ENCODE results near the gene PIGR. TPM values are rescaled to one million over a fixed set of nuclear protein-coding genes. Genes with fewer than 3 reads are reported as not detected.

The PIGR gene
- polyA plus RNA-seq, 1 donor (not counting 4 experiments of a cell fraction or from before 2014, with no cell fraction given): 0.01 TPM

GRCh38 chr1:206986402-206986801 lies 40.1 kb upstream of the PIGR start:
- no peaks in the 10 kb centered on the region for H3K9me3 ChIP-seq (ENCODE audit: control insufficient read depth, low read depth, low read length)
- no peaks in the 10 kb centered on the region for H3K79me2 ChIP-seq (ENCODE audit: control insufficient read depth, insufficient read depth, low read length)
- H4K20me1 ChIP-seq (ENCODE audit: control insufficient read depth, extremely low read depth, insufficient read depth, low read length): no peaks in the 10 kb centered on the region
- dilution Hi-C loops (cut with MboI; ENCODE audit: extremely low pct_ligation_motif_present, low sequenced_read_pairs): loop anchor here (10.0 to 25.0 kb wide), 2 partner anchors 62 to 224 kb away; partner anchors contain the start of genes FCMR, IL10 and IL19
- H2AFZ ChIP-seq (ENCODE audit: control insufficient read depth, low read length): no peak overlapping the region
- H3K9me1 ChIP-seq (ENCODE audit: control insufficient read depth, extremely low read depth, insufficient read depth, low read length): no peaks in the 10 kb centered on the region
- no peaks in the 10 kb centered on the region for H3K36me3 ChIP-seq (ENCODE audit: control insufficient read depth in 2 of 2, extremely low read depth in 1 of 2, insufficient read depth in 2 of 2, low read length in 2 of 2)
- TF ChIP-seq CTCF (optimal IDR thresholded peaks at IDR 0.05 in 1 of 3, IDR thresholded peaks at IDR 0.05 in 1 of 3, conservative IDR thresholded peaks at IDR 0.05 in 1 of 3; ENCODE audit: extremely low read depth in 1 of 3, insufficient read depth in 2 of 3, low read length in 3 of 3): no peak
- no peak for TF ChIP-seq EZH2 (IDR thresholded peaks at IDR 0.05; ENCODE audit: low read length)
- no peak overlapping the region for H3K27ac ChIP-seq (ENCODE audit: control insufficient read depth, insufficient read depth, low read length)
- no peaks in the 10 kb centered on the region for H3K4me1 ChIP-seq (ENCODE audit: control insufficient read depth, extremely low read depth, insufficient read depth, low read length)
- no peaks in the 10 kb centered on the region for H3K27me3 ChIP-seq (ENCODE audit: control insufficient read depth, extremely low read depth, insufficient read depth, low read length)
- H3K9ac ChIP-seq (ENCODE audit: control insufficient read depth, extremely low read depth, insufficient read depth, low read length): no peak overlapping the region
- no peak for DNase-seq (ENCODE audit: low read depth, low spot score)
- no peak overlapping the region for H3K4me2 ChIP-seq (ENCODE audit: control insufficient read depth, extremely low read depth, insufficient read depth, low read depth, low read length)
- FAIRE-seq: no peak
- no peak overlapping the region for H3K4me3 ChIP-seq (ENCODE audit: control insufficient read depth in 2 of 3, extremely low read depth in 1 of 3, insufficient read depth in 2 of 3, low read depth in 1 of 3, low read length in 3 of 3)

GRCh38 chr1:206985162-206985749 lies 39.0 kb upstream of the PIGR start:
- no peaks in the 10 kb centered on the region for H4K20me1 ChIP-seq (ENCODE audit: control insufficient read depth, extremely low read depth, insufficient read depth, low read length)
- no peak overlapping the region for H3K4me3 ChIP-seq (ENCODE audit: control insufficient read depth in 2 of 3, extremely low read depth in 1 of 3, insufficient read depth in 2 of 3, low read depth in 1 of 3, low read length in 3 of 3)
- no peaks in the 10 kb centered on the region for H3K36me3 ChIP-seq (ENCODE audit: control insufficient read depth in 2 of 2, extremely low read depth in 1 of 2, insufficient read depth in 2 of 2, low read length in 2 of 2)
- DNase-seq (ENCODE audit: low read depth, low spot score): no peak
- H3K4me2 ChIP-seq (ENCODE audit: control insufficient read depth, extremely low read depth, insufficient read depth, low read depth, low read length): no peak overlapping the region
- no peak for TF ChIP-seq CTCF (optimal IDR thresholded peaks at IDR 0.05 in 1 of 3, IDR thresholded peaks at IDR 0.05 in 1 of 3, conservative IDR thresholded peaks at IDR 0.05 in 1 of 3; ENCODE audit: extremely low read depth in 1 of 3, insufficient read depth in 2 of 3, low read length in 3 of 3)
- TF ChIP-seq EZH2 (IDR thresholded peaks at IDR 0.05; ENCODE audit: low read length): no peak
- no peaks in the 10 kb centered on the region for H3K79me2 ChIP-seq (ENCODE audit: control insufficient read depth, insufficient read depth, low read length)
- H2AFZ ChIP-seq (ENCODE audit: control insufficient read depth, low read length): no peak overlapping the region
- no peak overlapping the region for H3K27ac ChIP-seq (ENCODE audit: control insufficient read depth, insufficient read depth, low read length)
- H3K27me3 ChIP-seq (ENCODE audit: control insufficient read depth, extremely low read depth, insufficient read depth, low read length): no peaks in the 10 kb centered on the region
- no peak overlapping the region for H3K9ac ChIP-seq (ENCODE audit: control insufficient read depth, extremely low read depth, insufficient read depth, low read length)
- no peak for FAIRE-seq
- no peaks in the 10 kb centered on the region for H3K9me1 ChIP-seq (ENCODE audit: control insufficient read depth, extremely low read depth, insufficient read depth, low read length)
- no peaks in the 10 kb centered on the region for H3K4me1 ChIP-seq (ENCODE audit: control insufficient read depth, extremely low read depth, insufficient read depth, low read length)
- H3K9me3 ChIP-seq (ENCODE audit: control insufficient read depth, low read depth, low read length): no peaks in the 10 kb centered on the region
- dilution Hi-C loops (cut with MboI; ENCODE audit: extremely low pct_ligation_motif_present, low sequenced_read_pairs): loop anchor here (10.0 to 25.0 kb wide), 2 partner anchors 60 to 223 kb away; partner anchors contain the start of genes FCMR, IL10 and IL19

All from keratinocyte (primary cell).